Neural cell (in vitro differentiated cells): ENCODE results near the gene ZIM2. TPM values are rescaled to one million over a fixed set of nuclear protein-coding genes. Genes with fewer than 3 reads are reported as not detected.

Source experiments
- H2AFZ ChIP-seq: fragments of 200-600, 300-800 bp; sonication (generic), shearing (Covaris generic); 2 replicates; pipeline ENCODE4 v1.6.0; 2014; ENCODE audit warnings: low read depth, mild to moderate bottlenecking, antibody characterized with exemption, low read length, moderate library complexity
- H3F3A ChIP-seq: fragments of 200-600 bp; shearing (Covaris generic); 2 replicates; pipeline ENCODE4 v1.6.1; 2016; ENCODE audit warnings: mild to moderate bottlenecking, moderate library complexity, mixed read lengths, antibody characterized with exemption, low read length; ENCODE audit not compliant: insufficient read depth, poor library complexity, severe bottlenecking
- H3K27ac ChIP-seq: fragments of 200-600, 300-800 bp; sonication (generic), shearing (Covaris generic); 2 replicates; pipeline ENCODE4 v1.5.1; 2014; ENCODE audit warnings: mild to moderate bottlenecking, low read length, moderate library complexity
- H3K27me3 ChIP-seq: fragments of 300-800, 200-600 bp; sonication (generic), shearing (Covaris generic); 2 replicates; pipeline ENCODE4 v1.6.0; 2014; ENCODE audit warnings: mild to moderate bottlenecking, low read depth, low read length, moderate library complexity; ENCODE audit not compliant: insufficient read depth
- H3K36me3 ChIP-seq: fragments of 300-800, 200-600 bp; sonication (generic), shearing (Covaris generic); 2 replicates; pipeline ENCODE4 v1.5.1; 2014; ENCODE audit warnings: mild to moderate bottlenecking, antibody characterized with exemption, low read length, moderate library complexity; ENCODE audit not compliant: insufficient read depth
- H3K4me2 ChIP-seq: fragments of 300-800, 200-600 bp; sonication (generic), shearing (Covaris generic); 2 replicates; pipeline ENCODE4 v1.6.0; 2014; ENCODE audit warnings: mild to moderate bottlenecking, low read length
- H3K4me3 ChIP-seq: fragments of 300-800, 200-600 bp; sonication (generic), shearing (Covaris generic); 2 replicates; pipeline ENCODE4 v1.5.1; 2014; ENCODE audit warnings: mild to moderate bottlenecking, low read length, moderate library complexity
- H3K79me2 ChIP-seq: fragments of 200-600 bp; shearing (Covaris generic); replicated peaks from 2 replicates; pipeline ENCODE4 v1.6.0; 2014; ENCODE audit warnings: mild to moderate bottlenecking, low read length, moderate library complexity; ENCODE audit not compliant: insufficient read depth
- H3K9ac ChIP-seq: fragments of 300-800, 200-600 bp; sonication (generic), shearing (Covaris generic); 2 replicates; pipeline ENCODE4 v1.6.1; 2016; ENCODE audit warnings: mild to moderate bottlenecking, low read length, mixed read lengths
- H3K9me2 ChIP-seq: fragments of 200-600 bp; shearing (Covaris generic); 2 replicates; pipeline ENCODE4 v1.6.1; 2016; ENCODE audit warnings: mild to moderate bottlenecking, low read length, mixed read lengths; ENCODE audit not compliant: insufficient read depth
- H3K9me3 ChIP-seq: fragments of 200-600, 300-800 bp; sonication (generic), shearing (Covaris generic); 2 replicates; pipeline ENCODE4 v1.6.1; 2016; ENCODE audit warnings: mild to moderate bottlenecking, mixed run types, low read length, moderate library complexity, mixed read lengths
- H4K20me1 ChIP-seq: fragments of 200-600 bp; shearing (Covaris generic); 2 replicates; pipeline ENCODE4 v1.6.1; 2016; ENCODE audit warnings: mild to moderate bottlenecking, mixed run types; ENCODE audit not compliant: insufficient read depth
- CTCF ChIP-seq: fragments of 450-650 bp; IDR thresholded peaks from 2 replicates; pipeline ENCODE4 v1.5.1; 2014; ENCODE audit warnings: antibody characterized with exemption, mild to moderate bottlenecking, moderate library complexity; ENCODE audit not compliant: poor library complexity, severe bottlenecking
- EP300 ChIP-seq: fragments of 450-650 bp; conservative IDR thresholded peaks from 2 replicates; pipeline ENCODE4 v1.6.1; 2014; ENCODE audit warnings: antibody characterized with exemption, mild to moderate bottlenecking, moderate library complexity; ENCODE audit not compliant: poor library complexity, severe bottlenecking
- EZH2 ChIP-seq: fragments of 200-600, 300-800 bp; shearing (Covaris generic), sonication (generic); IDR thresholded peaks from 2 replicates; pipeline ENCODE4 v1.6.1; 2014; ENCODE audit warnings: antibody characterized with exemption, low read length, borderline replicate concordance, mild to moderate bottlenecking; ENCODE audit not compliant: insufficient read depth, poor library complexity, severe bottlenecking
- MXI1 ChIP-seq: fragments of 450-650 bp; conservative IDR thresholded peaks from 2 replicates; pipeline ENCODE4 v1.6.1; 2014; ENCODE audit warnings: antibody characterized with exemption, mild to moderate bottlenecking; ENCODE audit not compliant: poor library complexity, severe bottlenecking
- POLR2AphosphoS5 ChIP-seq: IDR thresholded peaks from 2 replicates; pipeline ENCODE4 v1.6.1; 2012
- RAD21 ChIP-seq: fragments of 450-650 bp; conservative IDR thresholded peaks from 2 replicates; pipeline ENCODE4 v1.6.1; 2014; ENCODE audit warnings: antibody characterized with exemption, mild to moderate bottlenecking, moderate library complexity
- REST ChIP-seq: IDR thresholded peaks from 2 replicates; pipeline ENCODE4 v1.6.1; 2012; ENCODE audit warnings: borderline replicate concordance
- SMC3 ChIP-seq: fragments of 450-650 bp; conservative IDR thresholded peaks from 2 replicates; pipeline ENCODE4 v1.6.1; 2014; ENCODE audit warnings: antibody characterized with exemption, mild to moderate bottlenecking, moderate library complexity; ENCODE audit not compliant: poor library complexity
- TAF1 ChIP-seq: IDR thresholded peaks from 2 replicates; pipeline ENCODE4 v1.6.1; 2012; ENCODE audit warnings: low read depth
- polyA plus RNA-seq: library from polyadenylated mRNA; depleted of rRNA; stranded (reverse); fragments of >200 nt; gene quantifications from 2 replicates; pipeline ENCODE4 v1.2.3, GENCODE V29; 2014

The ZIM2 gene
- polyA plus RNA-seq, 1 donor from 2014 or later, result not detected

- H3F3A ChIP-seq, result no peaks in the 10 kb centered on the region
- no peak overlapping the region for H3K9ac ChIP-seq
- H3K36me3 ChIP-seq, result no peaks in the 10 kb centered on the region
- H3K9me2 ChIP-seq, result no peaks in the 10 kb centered on the region
- H3K9me3 ChIP-seq, result peaks cover 22% of the 10 kb centered on the region
- no peak overlapping the region for H3K27ac ChIP-seq
- no peaks in the 10 kb centered on the region for H3K79me2 ChIP-seq
- H3K27me3 ChIP-seq, result no peaks in the 10 kb centered on the region
- H4K20me1 ChIP-seq, result no peaks in the 10 kb centered on the region
- H2AFZ ChIP-seq, result no peak overlapping the region
- no peak overlapping the region for H3K4me2 ChIP-seq
- H3K4me3 ChIP-seq, result no peak overlapping the region
- TF ChIP-seq MXI1 (no peak), CTCF (no peak), EP300 (no peak)
These were observed 21.4 kb downstream of the ZIM2 start for GRCh38 chr19:56819166-56819565.

GRCh38 chr19:56814656-56815055 lies 25.9 kb downstream of the ZIM2 start:
- H3K9me2 ChIP-seq, result no peaks in the 10 kb centered on the region
- no peak overlapping the region for H3K9ac ChIP-seq
- H3K79me2 ChIP-seq, result no peaks in the 10 kb centered on the region
- H3K36me3 ChIP-seq, result no peaks in the 10 kb centered on the region
- H3F3A ChIP-seq, result no peaks in the 10 kb centered on the region
- TF ChIP-seq POLR2AphosphoS5 (no peak), EZH2 (no peak), REST (no peak), RAD21 (no peak), EP300 (no peak), SMC3 (no peak), CTCF (no peak), MXI1 (no peak), TAF1 (no peak)
- H3K4me3 ChIP-seq, result no peak overlapping the region
- H4K20me1 ChIP-seq, result no peaks in the 10 kb centered on the region
- no peak overlapping the region for H3K4me2 ChIP-seq
- H3K27me3 ChIP-seq, result no peaks in the 10 kb centered on the region
- H3K9me3 ChIP-seq, result peaks cover 18% of the 10 kb centered on the region
- H2AFZ ChIP-seq, result no peak overlapping the region
- H3K27ac ChIP-seq, result no peak overlapping the region
